ENCODE measurements around the gene TDP1. TPM values are rescaled to one million over a fixed set of nuclear protein-coding genes. Genes with fewer than 3 reads are reported as not detected.

Gene TDP1
- total and polyA plus RNA-seq, 2 of the 4 experiments (the other 2 are of a cell fraction) = 23.3 to 53.1 TPM

GRCh38 chr14:89911010-89911919, 44.5 kb upstream of the TDP1 start:
- no peak overlapping the region for H3K4me3 ChIP-seq (ENCODE audit: insufficient read depth, low read depth, low read length)
- H4K8ac ChIP-seq (ENCODE audit: low read depth in 2 of 2, low read length in 2 of 2) = peak overlapping the region; percentile 88 to 93
- H3K4me1 ChIP-seq (ENCODE audit: control insufficient read depth, insufficient read depth, low read length) = peaks cover 25% of the 10 kb centered on the region
- peak overlapping the region; percentile 45 for H3K14ac ChIP-seq (replicated peaks; ENCODE audit: low read depth, low read length)
- H3K79me1 ChIP-seq (ENCODE audit: low read depth in 1 of 2, low read length in 2 of 2) = peaks cover 8 to 13% of the 10 kb centered on the region in 2 experiments; a peak in 1 of 4 replicates
- ATAC-seq (ENCODE audit: low read depth) (peak; percentile 59), DNase-seq (peak; percentile 75)
- no peaks in the 10 kb centered on the region for H3K27me3 ChIP-seq (ENCODE audit: control insufficient read depth, insufficient read depth, low read length)
- peak overlapping the region; percentile 79 for H3K56ac ChIP-seq (ENCODE audit: extremely low read depth, insufficient read depth, low read length)
- CTCF ChIA-PET = interaction anchor here (0.7 to 1.0 kb wide), 2 partner anchors 607 to 870 kb away, joined by 3 to 4 read pairs; no protein-coding TSS in a partner anchor
- dilution Hi-C loops (cut with HindIII; ENCODE audit: low sequenced_read_pairs, unreplicated experiment) = no loop called here
- WGBS, 2 experiments (ENCODE audit: extremely low coverage in 2 of 2, insufficient read length in 1 of 2) = 83% methylated on average over 1 of the region's 11 CpGs; no CpG with 5 or more reads in 1 of the 2 experiments
- peak overlapping the region; percentile 97 for H4K91ac ChIP-seq (ENCODE audit: insufficient read depth, low read depth, low read length)
- peak overlapping the region; percentile 88 for H4K5ac ChIP-seq (ENCODE audit: low read depth, low read length)
- H3K9ac ChIP-seq (ENCODE audit: low read depth, low read length) = peak overlapping the region; percentile 75
- POLR2A ChIA-PET (ENCODE audit: unreplicated experiment) = no interaction called here
- peaks cover 14% of the 10 kb centered on the region for H3K9me1 ChIP-seq (ENCODE audit: insufficient read depth, low read length)
- H3K27ac ChIP-seq (ENCODE audit: insufficient read depth, low read length) = peak overlapping the region; percentile 98
- H3K4ac ChIP-seq (ENCODE audit: low read depth, low read length) = peak overlapping the region; percentile 97
- no TSS peak for BruUV-seq (replicated peaks)
- in situ Hi-C loops (cut with MboI; ENCODE audit: low sequenced_read_pairs) = loop anchor here (5.0 to 10.0 kb wide), 3 partner anchors 294 to 866 kb away; no protein-coding TSS in a partner anchor
- H3K18ac ChIP-seq (ENCODE audit: low read depth, low read length) = peak overlapping the region; percentile 91
- H2AK9ac ChIP-seq (replicated peaks; ENCODE audit: low read depth, low read length, poor library complexity) = peak overlapping the region; percentile 58
- peak overlapping the region; percentile 97 for H2BK120ac ChIP-seq (ENCODE audit: low read depth, low read length)
- H3K23ac ChIP-seq (ENCODE audit: low read depth, low read length) = peak overlapping the region; percentile 57
- H2AK5ac ChIP-seq (ENCODE audit: low read depth, low read length) = peak overlapping the region; percentile 63
- peak overlapping the region; percentile 58 for H3K4me2 ChIP-seq (ENCODE audit: low read depth, low read length)
- peak overlapping the region; percentile 95 for H2BK5ac ChIP-seq (ENCODE audit: low read depth, low read length, poor library complexity, severe bottlenecking)
- intact Hi-C loops (cut with micrococcal nuclease) = loop anchor here (2.0 to 10.0 kb wide), 4 partner anchors 99 to 494 kb away; partner anchors contain the start of gene FOXN3
- no peaks in the 10 kb centered on the region for H3K36me3 ChIP-seq (ENCODE audit: control insufficient read depth, insufficient read depth, low read length)
- H4K20me1 ChIP-seq (ENCODE audit: insufficient read depth, low read length) = no peaks in the 10 kb centered on the region
- peak overlapping the region; percentile 65; the same call in 2 of the 3 replicates for H2BK15ac ChIP-seq (ENCODE audit: low read depth, low read length)
- peak overlapping the region; percentile 60 for H2AFZ ChIP-seq (replicated peaks; ENCODE audit: low read length, poor library complexity)
- H3K9me3 ChIP-seq (ENCODE audit: control insufficient read depth, insufficient read depth, low read length) = no peaks in the 10 kb centered on the region
- peak overlapping the region; percentile 96 for H2BK20ac ChIP-seq (ENCODE audit: low read depth, low read length)
- TF ChIP-seq RAD21 (IDR thresholded peaks at IDR 0.05; ENCODE audit: low read length) (no peak), CHD1 (IDR thresholded peaks at IDR 0.05; ENCODE audit: low read depth, low read length) (no peak), POLR2A (IDR thresholded peaks at IDR 0.05; ENCODE audit: low read depth, low read length) (no peak)
- TF ChIP-seq, protein P1, sequence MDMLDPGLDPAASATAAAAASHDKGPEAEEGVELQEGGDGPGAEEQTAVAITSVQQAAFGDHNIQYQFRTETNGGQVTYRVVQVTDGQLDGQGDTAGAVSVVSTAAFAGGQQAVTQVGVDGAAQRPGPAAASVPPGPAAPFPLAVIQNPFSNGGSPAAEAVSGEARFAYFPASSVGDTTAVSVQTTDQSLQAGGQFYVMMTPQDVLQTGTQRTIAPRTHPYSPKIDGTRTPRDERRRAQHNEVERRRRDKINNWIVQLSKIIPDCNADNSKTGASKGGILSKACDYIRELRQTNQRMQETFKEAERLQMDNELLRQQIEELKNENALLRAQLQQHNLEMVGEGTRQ (IDR thresholded peaks at IDR 0.05; ENCODE audit: low read depth, low read length) = peak; percentile 48
